Measurements from ENCODE around the gene METTL9. TPM values are rescaled to one million over a fixed set of nuclear protein-coding genes. Genes with fewer than 3 reads are reported as not detected.

METTL9 gene
- total and polyA plus RNA-seq, 12 donors: 35.7 to 398 (median 212) TPM

- Histone ChIP-seq H3K4me1 (replicated peaks in 1 of 2) (peaks cover 21 to 72% of the 10 kb centered on the region in 2 donors), H3K27me3 (no peaks in the 10 kb centered on the region), H3K27ac (peak overlapping the region in 1 of 5 donors; percentile 89), H3K36me3 (replicated peaks in 1 of 2) (no peaks in the 10 kb centered on the region), H3K4me3 (no peak overlapping the region), H3K9me3 (replicated peaks in 1 of 3) (no peaks in the 10 kb centered on the region)
- intact Hi-C loops (cut with DNase I): loop anchor here in 1 of 2 donors (5.0 kb wide), 1 partner anchor 61 kb away; no protein-coding TSS in a partner anchor
- TF ChIP-seq CTCF (IDR thresholded peaks at IDR 0.05): no peak
- no peak for TF ChIP-seq POLR2A (IDR thresholded peaks at IDR 0.05)
- WGBS, 4 donors: 59 to 74% (median 66%) methylated on average over 7 of the region's 7 CpGs
- DNase-seq: no peak
Measured at GRCh38 chr16:21642861-21643260, 43.5 kb downstream of the METTL9 start.

- H3K4me1 ChIP-seq (replicated peaks in 1 of 2): peaks cover 21 to 72% of the 10 kb centered on the region in 2 donors
- no peak for DNase-seq
- H3K27ac ChIP-seq: peak overlapping the region in 3 of 5 donors; percentile 24 to 89 (median 84)
- no peaks in the 10 kb centered on the region for H3K9me3 ChIP-seq (replicated peaks in 1 of 3)
- intact Hi-C loops (cut with DNase I): loop anchor here in 1 of 2 donors (5.0 kb wide), 1 partner anchor 61 kb away; no protein-coding TSS in a partner anchor
- H3K4me3 ChIP-seq: no peak overlapping the region
- 91 to 97% (median 95%) methylated on average over 3 of the region's 3 CpGs for WGBS, 4 donors
- TF ChIP-seq CTCF (IDR thresholded peaks at IDR 0.05) (no peak), POLR2A (IDR thresholded peaks at IDR 0.05) (no peak)
- no peaks in the 10 kb centered on the region for H3K27me3 ChIP-seq
- no peaks in the 10 kb centered on the region for H3K36me3 ChIP-seq (replicated peaks in 1 of 2)
Measured at GRCh38 chr16:21643785-21644184, 44.4 kb downstream of the METTL9 start.

- no peak for TF ChIP-seq POLR2A (IDR thresholded peaks at IDR 0.05)
- TF ChIP-seq CTCF (IDR thresholded peaks at IDR 0.05): no peak
- intact Hi-C loops (cut with DNase I): loop anchor here in 1 of 2 donors (5.0 kb wide), 1 partner anchor 62 kb away; no protein-coding TSS in a partner anchor
- DNase-seq: no peak
- Histone ChIP-seq H3K27me3 (no peaks in the 10 kb centered on the region), H3K4me3 (peak overlapping the region in 1 of 4 donors; percentile 46), H3K36me3 (replicated peaks in 1 of 2) (no peaks in the 10 kb centered on the region), H3K9me3 (replicated peaks in 1 of 3) (no peaks in the 10 kb centered on the region), H3K27ac (peak overlapping the region; percentile 31 to 89 (median 84)), H3K4me1 (replicated peaks in 1 of 2) (peaks cover 21 to 72% of the 10 kb centered on the region in 2 donors)
- 57 to 69% (median 66%) methylated on average over 4 of the region's 4 CpGs for WGBS, 4 donors
Measured at GRCh38 chr16:21644674-21645073, 45.3 kb downstream of the METTL9 start.

DNA sequence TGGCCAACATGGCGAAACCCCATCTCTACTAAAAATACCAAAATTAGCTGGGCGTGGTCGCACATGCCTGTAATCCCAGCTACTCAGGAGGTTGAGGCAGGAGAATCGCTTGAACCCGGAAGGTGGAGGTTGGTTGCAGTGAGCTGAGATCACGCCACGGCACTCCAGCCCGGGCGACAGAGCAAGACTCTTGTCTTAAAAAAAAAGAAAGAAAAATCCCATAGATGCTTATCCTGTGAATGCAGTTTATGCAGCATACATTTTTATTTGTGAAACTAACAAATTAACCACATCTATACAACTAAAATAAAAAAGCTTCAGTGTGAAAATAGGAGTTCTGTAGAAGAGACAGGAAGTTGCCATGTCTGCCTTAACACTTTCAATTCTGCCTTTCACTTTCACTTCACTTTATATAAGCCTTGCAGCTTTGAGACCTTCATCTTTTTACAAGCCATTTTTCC lies 45.9 kb downstream of the METTL9 start:
- TF ChIP-seq POLR2A (IDR thresholded peaks at IDR 0.05) (peak in 1 of 2 donors; percentile 9), CTCF (IDR thresholded peaks at IDR 0.05) (no peak)
- Histone ChIP-seq H3K4me3 (peak overlapping the region in 2 of 4 donors; percentile 14 to 46), H3K27me3 (no peaks in the 10 kb centered on the region), H3K27ac (peak overlapping the region; percentile 55 to 89 (median 84)), H3K4me1 (replicated peaks in 1 of 2) (peaks cover 21 to 71% of the 10 kb centered on the region in 2 donors), H3K9me3 (replicated peaks in 1 of 3) (no peaks in the 10 kb centered on the region), H3K36me3 (replicated peaks in 1 of 2) (no peaks in the 10 kb centered on the region)
- 46 to 67% (median 56%) methylated on average over 7 to 9 of the region's 9 CpGs for WGBS, 4 donors
- intact Hi-C loops (cut with DNase I): no loop called here
- DNase-seq: no peak
